ENCODE results near the gene TIAM2.

DNA sequence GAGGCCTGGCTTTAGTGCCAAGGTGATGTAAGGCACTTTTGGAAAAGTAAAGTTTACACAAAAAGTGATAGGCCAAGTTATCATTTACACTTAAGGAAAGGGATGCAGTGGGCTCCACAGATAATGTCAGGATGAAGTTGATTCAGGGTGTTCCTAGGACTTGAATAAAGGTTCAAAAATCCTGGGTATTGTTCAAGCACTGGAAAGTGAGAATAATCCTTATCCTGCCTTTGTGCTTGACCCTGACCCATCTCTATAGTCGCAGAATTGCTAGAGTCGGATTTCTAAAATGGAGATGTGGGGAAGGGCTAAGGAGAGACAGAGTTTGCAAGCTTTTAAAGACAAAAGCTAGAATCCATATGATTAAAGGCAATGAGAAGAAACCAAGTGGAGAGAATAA is 115.6 kb downstream of the TIAM2 start:
- TF ChIP-seq, protein P1, sequence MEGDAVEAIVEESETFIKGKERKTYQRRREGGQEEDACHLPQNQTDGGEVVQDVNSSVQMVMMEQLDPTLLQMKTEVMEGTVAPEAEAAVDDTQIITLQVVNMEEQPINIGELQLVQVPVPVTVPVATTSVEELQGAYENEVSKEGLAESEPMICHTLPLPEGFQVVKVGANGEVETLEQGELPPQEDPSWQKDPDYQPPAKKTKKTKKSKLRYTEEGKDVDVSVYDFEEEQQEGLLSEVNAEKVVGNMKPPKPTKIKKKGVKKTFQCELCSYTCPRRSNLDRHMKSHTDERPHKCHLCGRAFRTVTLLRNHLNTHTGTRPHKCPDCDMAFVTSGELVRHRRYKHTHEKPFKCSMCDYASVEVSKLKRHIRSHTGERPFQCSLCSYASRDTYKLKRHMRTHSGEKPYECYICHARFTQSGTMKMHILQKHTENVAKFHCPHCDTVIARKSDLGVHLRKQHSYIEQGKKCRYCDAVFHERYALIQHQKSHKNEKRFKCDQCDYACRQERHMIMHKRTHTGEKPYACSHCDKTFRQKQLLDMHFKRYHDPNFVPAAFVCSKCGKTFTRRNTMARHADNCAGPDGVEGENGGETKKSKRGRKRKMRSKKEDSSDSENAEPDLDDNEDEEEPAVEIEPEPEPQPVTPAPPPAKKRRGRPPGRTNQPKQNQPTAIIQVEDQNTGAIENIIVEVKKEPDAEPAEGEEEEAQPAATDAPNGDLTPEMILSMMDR (IDR thresholded peaks at IDR 0.05; ENCODE audit: extremely low read depth in 1 of 2, insufficient read depth in 1 of 2, low read depth in 1 of 2, low read length in 2 of 2) = no peak
- TF ChIP-seq JUN (IDR thresholded peaks at IDR 0.05; ENCODE audit: borderline replicate concordance, insufficient read depth, insufficient read length, low read depth) (no peak), POLR2AphosphoS5 (IDR thresholded peaks at IDR 0.05; ENCODE audit: insufficient read depth, low read depth, low read length) (no peak)
- TF ChIP-seq, protein P2, sequence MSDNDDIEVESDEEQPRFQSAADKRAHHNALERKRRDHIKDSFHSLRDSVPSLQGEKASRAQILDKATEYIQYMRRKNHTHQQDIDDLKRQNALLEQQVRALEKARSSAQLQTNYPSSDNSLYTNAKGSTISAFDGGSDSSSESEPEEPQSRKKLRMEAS (IDR thresholded peaks at IDR 0.05; ENCODE audit: insufficient read depth, insufficient read length) = no peak

Measured in endothelial cell of umbilical vein (primary cell).